NT2/D1 (cell line): ENCODE measurements around the gene DGCR6L.
"Not testable (repeated sequence)": the region's sequence is repeated elsewhere in the genome, so short reads cannot be mapped to it uniquely, and the experiment has no call there.

ENCODE experiments used
- SUZ12 ChIP-seq: IDR thresholded peaks from 2 replicates; pipeline ENCODE4 v1.6.1; 2011; ENCODE audit not compliant: insufficient read length, insufficient read depth; ENCODE audit errors: extremely low read depth
- YY1 ChIP-seq: IDR thresholded peaks from 2 replicates; pipeline ENCODE4 v1.6.1; 2011; ENCODE audit not compliant: insufficient read length, insufficient read depth
- ZNF274 ChIP-seq: IDR thresholded peaks from 2 replicates; pipeline ENCODE4 v1.6.1; 2011; ENCODE audit warnings: mild to moderate bottlenecking, low read depth, low read length

DNA sequence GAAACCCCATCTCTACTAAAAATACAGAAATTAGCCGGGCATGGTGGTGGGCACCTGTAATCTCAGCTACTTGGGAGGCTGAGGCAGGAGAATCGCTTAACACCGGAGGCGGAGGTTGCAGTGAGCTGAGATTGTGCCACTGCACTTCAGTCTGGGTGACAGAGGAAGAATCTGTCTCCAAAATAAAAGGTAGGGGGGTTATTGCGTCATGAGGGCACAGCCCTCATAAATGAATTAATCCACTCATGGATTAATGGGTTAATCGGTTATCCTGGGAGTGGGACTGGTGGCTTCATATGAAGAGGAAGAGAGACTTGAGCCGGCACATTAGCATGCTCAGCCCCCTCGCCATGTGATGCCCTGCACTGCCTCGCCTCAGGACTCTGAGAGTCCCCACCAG, 49.0 kb upstream of the DGCR6L start:
- not testable (repeated sequence) for TF ChIP-seq YY1, SUZ12, ZNF274
